Astrocyte (in vitro differentiated cells and primary cell): Measurements from ENCODE around the gene KIAA0319L. TPM values are rescaled to one million over a fixed set of nuclear protein-coding genes. Genes with fewer than 3 reads are reported as not detected.
A peak's percentile ranks its signal among the peaks of the same experiment; 100 is the strongest.

Experiments used
- DNase-seq: peaks from one replicate; pipeline ENCODE4 v3.0.0-alpha.2; 2010; ENCODE audit warnings: low read depth
- FAIRE-seq: peaks from 2 replicates; lab custom pipeline; 2011; peaks lifted over from hg19 to GRCh38; lab: Jason Lieb, UNC
- H2AFZ ChIP-seq: 2 replicates; pipeline ENCODE4 v1.6.0; 2012; ENCODE audit warnings: low read depth, low read length, inconsistent platforms
- H3K27ac ChIP-seq: 2 replicates; pipeline ENCODE4 v1.5.1; 2011; ENCODE audit warnings: low read depth, low read length, inconsistent platforms
- H3K27me3 ChIP-seq: 2 replicates; pipeline ENCODE4 v1.6.0; 2011; ENCODE audit warnings: low read length, inconsistent platforms; ENCODE audit not compliant: insufficient read depth
- H3K36me3 ChIP-seq: 2 replicates; pipeline ENCODE4 v1.5.1; 2011; ENCODE audit warnings: low read length, inconsistent platforms; ENCODE audit not compliant: insufficient read depth
- H3K4me1 ChIP-seq: 2 replicates; pipeline ENCODE4 v1.5.1; 2011; ENCODE audit warnings: low read length, inconsistent platforms; ENCODE audit not compliant: insufficient read depth
- H3K4me2 ChIP-seq: 2 replicates; pipeline ENCODE4 v1.6.0; 2012; ENCODE audit warnings: low read length, inconsistent platforms
- H3K4me3 ChIP-seq: 2 replicates; pipeline ENCODE4 v1.5.1; 2011; ENCODE audit warnings: low read depth, mild to moderate bottlenecking, low read length, inconsistent platforms; ENCODE audit not compliant: insufficient read depth
- H3K79me2 ChIP-seq: 2 replicates; pipeline ENCODE4 v1.6.0; 2012; ENCODE audit warnings: mild to moderate bottlenecking, low read length, inconsistent platforms; ENCODE audit not compliant: insufficient read depth
- H3K9ac ChIP-seq: 2 replicates; pipeline ENCODE4 v1.6.0; 2012; ENCODE audit warnings: mild to moderate bottlenecking, low read length, inconsistent platforms
- H3K9me3 ChIP-seq: 2 replicates; pipeline ENCODE4 v1.5.1; 2012; ENCODE audit warnings: low read depth, mild to moderate bottlenecking, low read length, inconsistent platforms; ENCODE audit not compliant: insufficient read depth
- H4K20me1 ChIP-seq: 2 replicates; pipeline ENCODE4 v1.6.0; 2012; ENCODE audit warnings: low read length, inconsistent platforms; ENCODE audit not compliant: insufficient read depth
- H3K27ac Mint-ChIP-seq: one replicate; pipeline ENCODE4 v1.8.0; 2021; ENCODE audit warnings: mild to moderate bottlenecking, mixed read lengths; ENCODE audit not compliant: unreplicated experiment
- H3K27me3 Mint-ChIP-seq: one replicate; pipeline ENCODE4 v1.8.0; 2021; ENCODE audit warnings: low read depth, mixed read lengths; ENCODE audit not compliant: unreplicated experiment
- H3K36me3 Mint-ChIP-seq: one replicate; pipeline ENCODE4 v1.8.0; 2021; ENCODE audit warnings: low read depth, mixed read lengths; ENCODE audit not compliant: unreplicated experiment
- H3K4me1 Mint-ChIP-seq: one replicate; pipeline ENCODE4 v1.8.0; 2021; ENCODE audit warnings: low read depth, mixed read lengths; ENCODE audit not compliant: unreplicated experiment
- H3K4me3 Mint-ChIP-seq: one replicate; pipeline ENCODE4 v1.8.0; 2021; ENCODE audit warnings: mild to moderate bottlenecking, moderate library complexity, mixed read lengths; ENCODE audit not compliant: unreplicated experiment
- H3K9me3 Mint-ChIP-seq: one replicate; pipeline ENCODE4 v1.8.0; 2021; ENCODE audit warnings: mild to moderate bottlenecking, mixed read lengths; ENCODE audit not compliant: unreplicated experiment
- CTCF ChIP-seq: IDR thresholded peaks from 2 replicates; pipeline ENCODE4 v1.5.1; 2011; ENCODE audit warnings: low read depth, mild to moderate bottlenecking, inconsistent platforms, low read length, moderate library complexity; ENCODE audit not compliant: insufficient read depth
- EZH2 ChIP-seq: IDR thresholded peaks from 2 replicates; pipeline ENCODE4 v1.6.1; 2012; ENCODE audit warnings: mild to moderate bottlenecking, low read length, inconsistent platforms; ENCODE audit not compliant: insufficient read depth
- total RNA-seq: library from RNA; stranded (reverse); gene quantifications from 2 replicates; pipeline ENCODE4 v1.2.1, GENCODE V29; 2021

Gene KIAA0319L
- total RNA-seq, 1 donor from 2014 or later, result 42.5 TPM

GRCh38 chr1:35605071-35605866 is 48.1 kb upstream of the KIAA0319L start:
- H3K27me3 Mint-ChIP-seq, result no peaks in the 10 kb centered on the region
- Histone ChIP-seq H3K79me2 (peaks cover 16% of the 10 kb centered on the region), H3K27me3 (no peaks in the 10 kb centered on the region), H2AFZ (no peak overlapping the region), H3K9me3 (no peaks in the 10 kb centered on the region), H3K36me3 (peaks cover 34% of the 10 kb centered on the region), H3K4me1 (peaks cover 18% of the 10 kb centered on the region), H3K4me2 (peak overlapping the region; percentile 58), H3K27ac (peak overlapping the region; percentile 44), H4K20me1 (peaks cover 39% of the 10 kb centered on the region), H3K4me3 (peak overlapping the region; percentile 0), H3K9ac (peak overlapping the region; percentile 11)
- peak; percentile 10 for DNase-seq
- TF ChIP-seq EZH2 (no peak), CTCF (no peak)
- H3K4me3 Mint-ChIP-seq, result peak overlapping the region; percentile 57
- H3K36me3 Mint-ChIP-seq, result peaks cover 29% of the 10 kb centered on the region
- no peak for FAIRE-seq
- H3K27ac Mint-ChIP-seq, result peak overlapping the region; percentile 66
- no peaks in the 10 kb centered on the region for H3K9me3 Mint-ChIP-seq
- H3K4me1 Mint-ChIP-seq, result peaks cover 42% of the 10 kb centered on the region

- Histone ChIP-seq H3K27ac (no peak overlapping the region), H3K4me2 (no peak overlapping the region), H3K9ac (no peak overlapping the region), H2AFZ (no peak overlapping the region), H3K79me2 (peaks cover 8% of the 10 kb centered on the region), H3K36me3 (peaks cover 29% of the 10 kb centered on the region), H3K4me3 (no peak overlapping the region), H3K9me3 (no peaks in the 10 kb centered on the region), H4K20me1 (peaks cover 30% of the 10 kb centered on the region), H3K4me1 (peaks cover 18% of the 10 kb centered on the region), H3K27me3 (no peaks in the 10 kb centered on the region)
- H3K36me3 Mint-ChIP-seq, result peaks cover 29% of the 10 kb centered on the region
- no peaks in the 10 kb centered on the region for H3K9me3 Mint-ChIP-seq
- no peak overlapping the region for H3K4me3 Mint-ChIP-seq
- H3K27ac Mint-ChIP-seq, result no peak overlapping the region
- DNase-seq (peak; percentile 25), FAIRE-seq (no peak)
- H3K4me1 Mint-ChIP-seq, result peaks cover 42% of the 10 kb centered on the region
- H3K27me3 Mint-ChIP-seq, result no peaks in the 10 kb centered on the region
- TF ChIP-seq EZH2, result no peak
- no peak for TF ChIP-seq CTCF
Observed at GRCh38 chr1:35603941-35604340, 46.7 kb upstream of the KIAA0319L start.

- Mint-ChIP-seq H3K9me3 (no peaks in the 10 kb centered on the region), H3K36me3 (peaks cover 24% of the 10 kb centered on the region), H3K4me1 (peaks cover 42% of the 10 kb centered on the region), H3K27me3 (no peaks in the 10 kb centered on the region), H3K27ac (no peak overlapping the region), H3K4me3 (no peak overlapping the region)
- Histone ChIP-seq H3K27me3 (no peaks in the 10 kb centered on the region), H3K36me3 (peaks cover 25% of the 10 kb centered on the region), H3K4me2 (no peak overlapping the region), H3K4me3 (no peak overlapping the region), H3K9ac (no peak overlapping the region), H3K79me2 (peaks cover 7% of the 10 kb centered on the region), H2AFZ (no peak overlapping the region), H3K4me1 (peaks cover 18% of the 10 kb centered on the region), H4K20me1 (peaks cover 29% of the 10 kb centered on the region), H3K9me3 (no peaks in the 10 kb centered on the region), H3K27ac (no peak overlapping the region)
- TF ChIP-seq EZH2, result no peak
- no peak for TF ChIP-seq CTCF
- no peak for DNase-seq
- no peak for FAIRE-seq
Observed at GRCh38 chr1:35603468-35603867, 46.3 kb upstream of the KIAA0319L start.
